ENCODE results near the gene SNORC. TPM values are rescaled to one million over a fixed set of nuclear protein-coding genes. Genes with fewer than 3 reads are reported as not detected.

SNORC gene
- total and polyA plus RNA-seq, 10 donors = 0.68 to 5.1 (median 1.3) TPM

GRCh38 chr2:232882505-232883115, 12.5 kb downstream of the SNORC start:
- Histone ChIP-seq H3K9me3 (no peaks in the 10 kb centered on the region), H3K4me3 (no peak overlapping the region), H3K36me3 (no peaks in the 10 kb centered on the region), H3K4me1 (no peaks in the 10 kb centered on the region), H3K27ac (no peak overlapping the region), H3K27me3 (replicated peaks in 1 of 7) (peaks cover 0 to 21% (median 0%) of the 10 kb centered on the region in 7 donors)
- intact Hi-C loops (cut with DNase I; ENCODE audit: low total_unique reads) = no loop called here
- WGBS, 5 donors = 88 to 95% (median 94%) methylated on average over 17 to 20 of the region's 20 CpGs
- TF ChIP-seq, protein P1, sequence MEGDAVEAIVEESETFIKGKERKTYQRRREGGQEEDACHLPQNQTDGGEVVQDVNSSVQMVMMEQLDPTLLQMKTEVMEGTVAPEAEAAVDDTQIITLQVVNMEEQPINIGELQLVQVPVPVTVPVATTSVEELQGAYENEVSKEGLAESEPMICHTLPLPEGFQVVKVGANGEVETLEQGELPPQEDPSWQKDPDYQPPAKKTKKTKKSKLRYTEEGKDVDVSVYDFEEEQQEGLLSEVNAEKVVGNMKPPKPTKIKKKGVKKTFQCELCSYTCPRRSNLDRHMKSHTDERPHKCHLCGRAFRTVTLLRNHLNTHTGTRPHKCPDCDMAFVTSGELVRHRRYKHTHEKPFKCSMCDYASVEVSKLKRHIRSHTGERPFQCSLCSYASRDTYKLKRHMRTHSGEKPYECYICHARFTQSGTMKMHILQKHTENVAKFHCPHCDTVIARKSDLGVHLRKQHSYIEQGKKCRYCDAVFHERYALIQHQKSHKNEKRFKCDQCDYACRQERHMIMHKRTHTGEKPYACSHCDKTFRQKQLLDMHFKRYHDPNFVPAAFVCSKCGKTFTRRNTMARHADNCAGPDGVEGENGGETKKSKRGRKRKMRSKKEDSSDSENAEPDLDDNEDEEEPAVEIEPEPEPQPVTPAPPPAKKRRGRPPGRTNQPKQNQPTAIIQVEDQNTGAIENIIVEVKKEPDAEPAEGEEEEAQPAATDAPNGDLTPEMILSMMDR (IDR thresholded peaks at IDR 0.05 in 8 of 11, conservative IDR thresholded peaks at IDR 0.05 in 3 of 11) = no peak
- TF ChIP-seq POLR2A (IDR thresholded peaks at IDR 0.05) = no peak
- TF ChIP-seq POLR2AphosphoS5 (IDR thresholded peaks at IDR 0.05) = no peak
- DNase-seq = peak; percentile 57

GRCh38 chr2:232883116-232883721, 13.2 kb downstream of the SNORC start:
- no peaks in the 10 kb centered on the region for H3K36me3 ChIP-seq
- H3K4me3 ChIP-seq = no peak overlapping the region
- 83 to 95% (median 94%) methylated on average over 15 to 29 of the region's 29 CpGs for WGBS, 5 donors
- intact Hi-C loops (cut with DNase I; ENCODE audit: low total_unique reads) = no loop called here
- DNase-seq = peak; percentile 68
- peaks cover 0 to 17% (median 0%) of the 10 kb centered on the region in 7 donors for H3K27me3 ChIP-seq (replicated peaks in 1 of 7)
- H3K27ac ChIP-seq = no peak overlapping the region
- H3K4me1 ChIP-seq = no peaks in the 10 kb centered on the region
- no peak for TF ChIP-seq POLR2A (IDR thresholded peaks at IDR 0.05)
- TF ChIP-seq, protein P1 (IDR thresholded peaks at IDR 0.05 in 8 of 11, conservative IDR thresholded peaks at IDR 0.05 in 3 of 11) = no peak
- no peak for TF ChIP-seq POLR2AphosphoS5 (IDR thresholded peaks at IDR 0.05)
- no peaks in the 10 kb centered on the region for H3K9me3 ChIP-seq

GRCh38 chr2:232884001-232884421, 13.9 kb downstream of the SNORC start:
- TF ChIP-seq POLR2AphosphoS5 (IDR thresholded peaks at IDR 0.05) (no peak), POLR2A (IDR thresholded peaks at IDR 0.05) (no peak)
- TF ChIP-seq, protein P1 (IDR thresholded peaks at IDR 0.05 in 8 of 11, conservative IDR thresholded peaks at IDR 0.05 in 3 of 11) = no peak
- Histone ChIP-seq H3K9me3 (no peaks in the 10 kb centered on the region), H3K36me3 (no peaks in the 10 kb centered on the region), H3K27ac (no peak overlapping the region), H3K4me3 (no peak overlapping the region), H3K27me3 (replicated peaks in 1 of 7) (peaks cover 0 to 17% (median 0%) of the 10 kb centered on the region in 7 donors), H3K4me1 (no peaks in the 10 kb centered on the region)
- intact Hi-C loops (cut with DNase I; ENCODE audit: low total_unique reads) = no loop called here
- DNase-seq = peak; percentile 63
- WGBS, 5 donors = 80 to 92% (median 85%) methylated on average over 11 of the region's 11 CpGs

DNA sequence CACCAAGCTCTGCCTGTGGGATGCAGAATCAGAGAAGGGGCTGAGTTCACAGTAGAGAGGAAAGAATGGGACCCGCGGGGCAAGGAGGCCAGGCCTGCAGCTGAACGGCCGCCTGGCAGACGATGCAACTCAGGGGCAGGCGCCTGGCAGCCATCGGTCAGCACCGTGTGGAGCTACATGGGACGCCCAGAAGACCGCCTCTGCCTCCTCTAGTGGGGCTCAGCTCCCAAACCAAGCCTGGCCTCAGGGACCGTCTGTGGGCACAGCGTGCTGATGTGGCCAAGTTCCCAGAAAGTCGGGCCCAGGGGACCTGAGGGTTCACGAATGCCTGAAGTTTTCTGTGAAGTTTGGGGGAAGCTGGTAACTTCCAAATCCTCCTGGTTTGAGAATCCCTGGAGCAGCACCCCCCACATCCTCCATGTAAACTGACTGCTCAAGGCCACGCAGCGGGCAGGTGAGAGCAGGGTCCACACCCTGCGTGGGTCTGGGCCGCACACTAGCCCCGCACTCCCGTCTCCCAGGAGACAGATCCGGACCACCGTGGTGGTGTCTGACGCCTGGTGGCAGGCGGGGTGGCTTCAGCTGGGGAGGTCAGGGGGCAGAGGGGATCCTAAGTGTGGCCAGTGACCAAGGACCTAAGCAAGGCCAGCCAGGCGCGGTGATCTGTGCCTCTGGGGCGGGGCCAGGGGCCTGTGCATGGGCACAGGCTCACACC, 14.6 kb downstream of the SNORC start:
- Histone ChIP-seq H3K4me3 (no peak overlapping the region), H3K27me3 (replicated peaks in 1 of 7) (peaks cover 0 to 17% (median 0%) of the 10 kb centered on the region in 7 donors), H3K9me3 (no peaks in the 10 kb centered on the region), H3K4me1 (no peaks in the 10 kb centered on the region), H3K36me3 (no peaks in the 10 kb centered on the region), H3K27ac (no peak overlapping the region)
- DNase-seq = peak; percentile 71
- intact Hi-C loops (cut with DNase I; ENCODE audit: low total_unique reads) = no loop called here
- WGBS, 5 donors = 84 to 92% (median 90%) methylated on average over 21 to 27 of the region's 27 CpGs
- TF ChIP-seq, protein P1 (IDR thresholded peaks at IDR 0.05 in 8 of 11, conservative IDR thresholded peaks at IDR 0.05 in 3 of 11) = no peak
- TF ChIP-seq POLR2A (IDR thresholded peaks at IDR 0.05) (no peak), POLR2AphosphoS5 (IDR thresholded peaks at IDR 0.05) (no peak)
